Body of pancreas (tissue), 4 donors: ENCODE results near the gene KRT71. TPM values are rescaled to one million over a fixed set of nuclear protein-coding genes. Genes with fewer than 3 reads are reported as not detected.
A peak's percentile ranks its signal among the peaks of the same experiment; 100 is the strongest.

Experiments
- ATAC-seq: fragments of 150-250 bp; one replicate; pipeline ENCODE4 v1.9.1; 2016
- DNase-seq, 4 donors: peaks; one replicate each; pipeline ENCODE4 v3.0.0-alpha.2; 2019
- H3K27ac ChIP-seq, 4 donors: fragments of 200-600 bp; sonication (generic); 1 replicate in 3 of 4; 2 replicates in 1 of 4; pipeline versions ENCODE4 v1.5.1 to v1.6.1; 2016 to 2019; ENCODE audit warnings: mild to moderate bottlenecking in 1 of 4, mixed read lengths in 1 of 4, moderate library complexity in 1 of 4
- H3K27me3 ChIP-seq, 2 donors: fragments of 200-600 bp; sonication (generic); one replicate each; pipeline ENCODE4 v1.6.0; 2016; ENCODE audit warnings: mild to moderate bottlenecking in 1 of 2
- H3K36me3 ChIP-seq, 2 donors: fragments of 200-600 bp; sonication (generic); replicated peaks in 1 of 2; 2 replicates each; pipeline ENCODE4 v1.5.1; 2016; ENCODE audit warnings: low read depth in 2 of 2; ENCODE audit not compliant: insufficient read depth in 1 of 2
- H3K4me1 ChIP-seq: fragments of 200-600 bp; sonication (generic); one replicate; pipeline ENCODE4 v1.6.0; 2016
- H3K4me3 ChIP-seq, 2 donors: fragments of 200-600 bp; sonication (generic); 1 replicate in 1 of 2; 2 replicates in 1 of 2; pipeline ENCODE4 v1.5.1; 2016 to 2019
- H3K9me3 ChIP-seq, 3 donors: fragments of 200-600 bp; sonication (generic); 1 replicate in 2 of 3; 2 replicates in 1 of 3; pipeline ENCODE4 v1.5.1; 2016
- CTCF ChIP-seq, 7 experiments: fragments of 450-650 bp in 4 of 7; fragments of 200-600 bp in 3 of 7; sonication (generic) in 3 of 7; IDR thresholded peaks; one replicate each; pipeline ENCODE4 v1.5.1; 2016 to 2019; ENCODE audit warnings: antibody characterized with exemption in 7 of 7
- POLR2A ChIP-seq, 3 donors: fragments of 450-650 bp; IDR thresholded peaks; one replicate each; pipeline ENCODE4 v1.6.1; 2016; ENCODE audit warnings: antibody characterized with exemption in 3 of 3, mild to moderate bottlenecking in 2 of 3
- WGBS, 2 donors: methylation state at CpG; one replicate each; pipeline ENCODE4 v1.1.5; 2017; 5-methylcytosine and 5-hydroxymethylcytosine counted together
- intact Hi-C: fragments of 100-400 bp; cut with DNase I; formaldehyde crosslinking; loops from one replicate; pipeline ENCODE4 v1.15.1; 2023
- total RNA-seq, 2 donors: library from RNA; depleted of rRNA; stranded (reverse); fragments of >200 nt; gene quantifications; one replicate each; pipeline ENCODE4 v1.1.0, GENCODE V29; 2016

KRT71 gene
- total RNA-seq, 2 donors from 2014 or later, result not detected

- Histone ChIP-seq H3K4me1 (no peaks in the 10 kb centered on the region), H3K27me3 (no peaks in the 10 kb centered on the region), H3K36me3 (no peaks in the 10 kb centered on the region), H3K27ac (no peak overlapping the region), H3K9me3 (no peaks in the 10 kb centered on the region), H3K4me3 (no peak overlapping the region)
- intact Hi-C loops, result no loop called here
- TF ChIP-seq POLR2A (IDR thresholded peaks at IDR 0.05) (no peak), CTCF (IDR thresholded peaks at IDR 0.05) (no peak)
- DNase-seq (no peak), ATAC-seq (no peak)
- WGBS, 2 donors, result 71% methylated on average over 5 of the region's 5 CpGs
Measured at GRCh38 chr12:52499806-52500560, 53.0 kb downstream of the KRT71 start.

- ATAC-seq (no peak), DNase-seq (no peak)
- H3K27me3 ChIP-seq, result no peaks in the 10 kb centered on the region
- H3K27ac ChIP-seq, result no peak overlapping the region
- no peaks in the 10 kb centered on the region for H3K4me1 ChIP-seq
- no peaks in the 10 kb centered on the region for H3K9me3 ChIP-seq
- intact Hi-C loops, result no loop called here
- H3K4me3 ChIP-seq, result no peak overlapping the region
- no peaks in the 10 kb centered on the region for H3K36me3 ChIP-seq
- TF ChIP-seq CTCF (IDR thresholded peaks at IDR 0.05) (no peak), POLR2A (IDR thresholded peaks at IDR 0.05) (no peak)
- 35 to 85% methylated on average over 1 of the region's 1 CpG for WGBS, 2 donors
Measured at GRCh38 chr12:52498946-52499345, 54.0 kb downstream of the KRT71 start.

- no peak overlapping the region for H3K27ac ChIP-seq
- no peaks in the 10 kb centered on the region for H3K27me3 ChIP-seq
- intact Hi-C loops, result no loop called here
- no peaks in the 10 kb centered on the region for H3K9me3 ChIP-seq
- no peak overlapping the region for H3K4me3 ChIP-seq
- ATAC-seq (no peak), DNase-seq (no peak)
- WGBS, 2 donors, result 81 to 83% methylated on average over 7 of the region's 7 CpGs
- no peaks in the 10 kb centered on the region for H3K4me1 ChIP-seq
- TF ChIP-seq CTCF (IDR thresholded peaks at IDR 0.05) (no peak), POLR2A (IDR thresholded peaks at IDR 0.05) (no peak)
- H3K36me3 ChIP-seq, result no peaks in the 10 kb centered on the region
Measured at GRCh38 chr12:52497975-52498374, 55.0 kb downstream of the KRT71 start.

GRCh38 chr12:52496590-52497071 lies 56.3 kb downstream of the KRT71 start:
- Histone ChIP-seq H3K4me1 (no peaks in the 10 kb centered on the region), H3K27me3 (no peaks in the 10 kb centered on the region), H3K27ac (no peak overlapping the region), H3K36me3 (no peaks in the 10 kb centered on the region), H3K9me3 (no peaks in the 10 kb centered on the region), H3K4me3 (no peak overlapping the region)
- DNase-seq, result peak in 1 of 4 donors; percentile 6
- 82 to 85% methylated on average over 4 of the region's 4 CpGs for WGBS, 2 donors
- ATAC-seq, result no peak
- intact Hi-C loops, result no loop called here
- TF ChIP-seq CTCF (IDR thresholded peaks at IDR 0.05) (no peak), POLR2A (IDR thresholded peaks at IDR 0.05) (no peak)

GRCh38 chr12:52496054-52496453 lies 56.9 kb downstream of the KRT71 start:
- H3K36me3 ChIP-seq, result no peaks in the 10 kb centered on the region
- 34 to 65% methylated on average over 2 of the region's 2 CpGs for WGBS, 2 donors
- no peaks in the 10 kb centered on the region for H3K9me3 ChIP-seq
- TF ChIP-seq CTCF (IDR thresholded peaks at IDR 0.05) (no peak), POLR2A (IDR thresholded peaks at IDR 0.05) (no peak)
- intact Hi-C loops, result no loop called here
- no peak for DNase-seq
- H3K4me3 ChIP-seq, result no peak overlapping the region
- no peak for ATAC-seq
- no peak overlapping the region for H3K27ac ChIP-seq
- H3K4me1 ChIP-seq, result no peaks in the 10 kb centered on the region
- no peaks in the 10 kb centered on the region for H3K27me3 ChIP-seq
